Colon (tissue), 2 donors: ENCODE data around the gene CASS4.

Experiments
- FAIRE-seq: peaks from 2 replicates; lab custom pipeline; 2012; peaks lifted over from hg19 to GRCh38; lab: Jason Lieb, UNC
- donor health status: control.
- donor health status: control.

The CASS4 gene

GRCh38 chr20:56423211-56423610, 11.2 kb downstream of the CASS4 start:
- no peak for FAIRE-seq

DNA sequence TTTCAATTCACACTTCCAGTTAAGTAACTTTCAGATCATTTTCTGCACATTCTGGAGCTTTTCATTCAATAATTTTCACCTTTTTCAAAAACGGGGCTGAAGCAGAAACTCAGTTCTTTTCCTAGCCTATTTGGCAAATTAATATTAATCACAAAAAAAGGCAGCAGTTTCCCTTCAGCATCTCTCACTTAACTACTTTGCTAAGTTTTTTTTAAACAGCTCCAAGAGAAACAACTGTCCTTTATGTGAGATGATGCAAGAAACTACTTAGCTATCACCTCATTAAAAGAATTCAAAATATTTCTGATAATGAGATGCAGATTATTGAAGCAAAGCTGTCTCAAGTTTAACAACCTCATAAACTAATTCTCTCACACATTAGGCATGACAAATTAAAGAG, 11.8 kb downstream of the CASS4 start:
- no peak for FAIRE-seq

DNA sequence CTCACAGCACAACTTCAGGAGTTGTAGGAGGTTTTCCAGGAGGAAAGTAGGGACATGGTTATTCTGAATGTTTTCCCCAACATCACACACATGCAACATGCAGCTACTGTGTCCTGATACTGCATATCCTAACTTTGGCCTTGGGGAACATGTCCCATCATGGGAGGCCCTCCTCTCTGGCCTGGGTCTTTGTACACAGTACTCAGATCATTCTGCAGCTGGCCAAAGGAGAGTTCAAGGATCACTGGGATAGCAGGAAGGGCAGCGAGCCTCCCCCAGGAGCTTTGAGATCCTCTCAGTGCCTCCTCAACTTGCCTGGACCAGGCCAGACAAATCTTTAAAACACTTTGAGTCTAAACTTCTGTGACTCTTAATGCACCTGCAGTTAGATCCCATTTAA, 12.9 kb downstream of the CASS4 start:
- FAIRE-seq = no peak

DNA sequence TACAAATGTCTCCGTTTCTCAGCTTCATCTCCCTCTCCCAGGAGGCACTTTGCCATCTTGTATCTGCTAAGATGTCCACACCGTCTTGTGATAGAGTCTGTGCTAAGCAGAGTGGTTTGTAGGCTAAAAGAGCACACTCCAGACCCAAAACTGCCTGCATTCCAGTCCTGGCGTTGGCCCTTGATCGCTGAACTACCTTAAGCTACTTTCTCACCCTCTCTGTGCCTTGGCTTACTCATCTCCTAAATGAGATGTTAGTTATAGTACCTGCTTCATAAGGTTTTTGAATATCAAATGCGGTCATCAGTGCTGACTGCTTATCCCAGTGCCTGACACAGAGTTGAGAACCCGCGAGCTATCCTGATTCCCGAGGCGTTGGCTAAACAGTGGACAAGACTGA, 14.0 kb downstream of the CASS4 start:
- FAIRE-seq = no peak

- no peak for FAIRE-seq
Measured at GRCh38 chr20:56426926-56427325, 14.9 kb downstream of the CASS4 start.

DNA sequence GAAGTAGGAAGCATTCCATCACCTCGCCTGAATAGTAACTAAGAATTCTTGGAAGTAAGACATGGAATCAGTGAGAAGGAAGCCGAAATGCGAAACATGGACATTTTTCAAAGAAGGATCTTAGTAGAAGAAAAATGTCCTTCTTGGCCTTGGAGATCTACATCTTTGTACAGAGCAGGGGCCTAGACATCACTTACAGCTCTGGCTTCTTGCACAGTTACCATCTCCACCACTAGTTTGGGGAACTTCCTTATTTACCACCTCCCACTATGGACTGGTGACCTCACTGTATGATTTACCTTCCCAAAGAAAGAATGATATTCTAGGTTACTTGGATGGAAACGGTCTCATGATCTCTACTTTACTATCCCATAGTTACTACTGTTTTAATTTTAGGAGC, 15.7 kb downstream of the CASS4 start:
- FAIRE-seq = no peak

- FAIRE-seq = no peak
Measured at GRCh38 chr20:56428410-56428809, 16.4 kb downstream of the CASS4 start.

DNA sequence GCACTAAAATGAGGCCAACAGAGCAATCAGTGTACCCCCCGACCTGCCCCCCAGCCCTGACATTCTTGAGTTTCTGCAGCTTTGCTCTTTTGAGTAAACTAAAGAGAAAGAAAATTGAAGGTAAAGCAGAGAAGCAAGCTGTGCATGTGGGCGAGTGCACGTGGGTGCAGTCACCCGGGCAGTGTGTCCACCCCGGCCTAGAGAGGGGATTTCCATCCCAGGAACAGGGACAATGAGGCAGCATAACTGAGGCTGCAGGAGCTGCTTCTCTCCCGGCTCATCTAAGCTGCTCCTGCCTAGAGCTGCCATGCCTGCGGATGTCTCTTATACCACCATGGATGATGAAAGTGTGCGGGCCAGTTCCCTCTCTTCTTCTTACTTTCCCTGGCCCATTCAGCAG, 16.8 kb downstream of the CASS4 start:
- no peak for FAIRE-seq

- FAIRE-seq = no peak
Measured at GRCh38 chr20:56429502-56429901, 17.4 kb downstream of the CASS4 start.

GRCh38 chr20:56429941-56430340, 17.9 kb downstream of the CASS4 start:
- FAIRE-seq = no peak

GRCh38 chr20:56430461-56430860, 18.4 kb downstream of the CASS4 start:
- FAIRE-seq = no peak

DNA sequence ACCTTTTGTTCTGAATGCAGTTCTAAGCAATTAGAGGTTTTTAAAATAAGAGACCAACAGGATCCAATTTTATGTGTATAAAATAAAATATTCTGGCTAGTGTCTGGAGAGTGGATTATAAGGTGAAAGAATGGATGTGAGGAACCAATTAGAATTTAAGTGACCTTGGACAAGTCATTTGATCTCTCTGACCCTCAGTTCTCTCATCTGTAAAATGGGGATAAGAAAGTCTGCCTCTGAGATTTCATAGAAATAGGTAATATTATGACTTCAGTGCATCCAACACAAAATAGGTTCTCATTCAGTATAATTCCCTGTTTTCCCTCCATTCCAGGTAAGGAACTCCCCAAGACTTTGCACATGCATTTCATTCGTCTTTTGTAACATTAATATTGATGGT, 18.9 kb downstream of the CASS4 start:
- no peak for FAIRE-seq

DNA sequence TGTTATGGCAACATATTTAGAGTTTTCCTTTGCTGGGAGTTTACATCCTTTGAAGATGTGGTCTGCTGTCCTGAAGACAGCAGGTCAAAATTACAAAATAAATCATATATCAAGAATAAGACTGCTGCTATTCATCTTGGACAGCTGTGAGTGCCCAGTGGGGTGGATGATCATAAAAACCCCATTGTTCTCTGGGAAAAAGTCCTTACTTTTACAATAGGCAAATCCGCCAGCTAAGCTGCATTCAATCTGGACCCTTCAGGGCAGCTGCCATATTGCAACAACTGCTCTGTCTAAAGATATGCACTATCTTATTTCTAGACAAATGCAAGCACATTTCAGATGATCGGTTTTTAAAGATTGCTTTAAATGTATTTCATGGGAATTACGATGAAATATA, 19.4 kb downstream of the CASS4 start:
- no peak for FAIRE-seq

GRCh38 chr20:56433221-56433879, 21.3 kb downstream of the CASS4 start:
- no peak for FAIRE-seq

DNA sequence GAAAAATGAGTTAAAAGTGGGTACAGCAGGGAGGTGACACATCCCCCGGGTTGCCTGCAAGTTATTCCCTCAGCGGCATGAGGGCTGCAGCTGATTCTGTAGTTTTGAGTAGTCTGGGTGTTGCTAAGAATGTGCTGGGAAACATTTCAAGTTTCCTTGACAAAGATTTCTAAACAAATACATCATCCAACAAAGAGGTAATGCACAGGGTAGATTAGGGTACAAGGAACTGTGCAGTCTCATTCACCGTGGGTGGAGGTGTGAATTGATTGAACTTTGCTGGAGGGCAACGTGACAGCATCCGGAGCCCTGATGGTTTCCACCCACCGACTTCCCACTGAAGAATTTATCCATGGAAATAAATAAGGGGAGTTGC, 21.8 kb downstream of the CASS4 start:
- FAIRE-seq = no peak

GRCh38 chr20:56437196-56437960, 25.3 kb downstream of the CASS4 start:
- FAIRE-seq = no peak

DNA sequence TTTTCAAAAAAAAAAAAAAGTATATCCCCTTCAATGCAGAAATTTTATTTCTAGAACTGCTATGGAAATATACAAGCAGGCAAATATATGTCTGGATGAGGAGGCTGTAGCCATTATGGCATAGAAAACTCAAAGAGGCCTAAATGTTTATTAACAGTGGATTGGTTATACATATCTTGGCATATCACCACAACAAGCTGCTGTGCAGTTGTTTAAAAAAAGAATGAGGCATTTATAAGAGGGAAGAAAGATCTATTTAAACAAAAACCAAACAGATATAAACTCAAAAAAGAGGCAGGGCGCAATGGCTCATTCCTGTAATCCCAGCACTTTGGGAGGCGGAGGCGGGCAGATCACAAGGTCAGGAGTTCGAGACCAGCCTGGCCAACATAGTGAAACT, 26.2 kb downstream of the CASS4 start:
- FAIRE-seq = no peak

DNA sequence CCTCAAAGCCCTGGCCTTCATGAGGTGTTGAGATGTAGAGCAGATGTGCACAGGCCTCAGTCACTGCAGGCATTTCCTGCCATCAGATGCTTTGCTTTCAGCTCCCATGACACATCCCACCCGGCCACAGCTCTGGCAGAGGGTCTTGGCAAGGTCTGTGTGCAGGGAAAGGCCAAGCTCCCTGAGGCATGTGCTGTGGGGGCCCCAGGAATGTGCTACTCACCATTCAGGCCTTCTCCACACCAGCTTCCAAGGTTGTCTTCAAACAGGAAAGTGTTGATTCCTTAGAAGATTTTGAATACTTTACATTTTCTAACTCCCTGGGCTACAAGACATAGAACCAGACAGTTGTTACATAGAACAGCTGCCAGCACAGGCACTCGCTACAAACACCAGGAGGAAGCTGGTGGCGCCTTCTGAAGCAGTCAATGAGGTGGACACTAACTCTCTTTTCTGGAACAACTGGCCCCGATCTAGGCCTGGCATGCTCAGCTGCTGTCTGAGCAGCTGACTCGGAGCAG, 27.8 kb downstream of the CASS4 start:
- FAIRE-seq = no peak

- no peak for FAIRE-seq
Measured at GRCh38 chr20:56440346-56441007, 28.4 kb downstream of the CASS4 start.

GRCh38 chr20:56442389-56443365, 30.6 kb downstream of the CASS4 start:
- FAIRE-seq = no peak

- FAIRE-seq = no peak
Measured at GRCh38 chr20:56443654-56444540, 31.8 kb downstream of the CASS4 start.
